Activated T-cell treated with anti-CD3 and anti-CD28 coated beads for 24 hours (primary cell): ENCODE measurements around the gene ISG20L2.
"Not testable (repeated sequence)": the region's sequence is repeated elsewhere in the genome, so short reads cannot be mapped to it uniquely, and the experiment has no call there.

Source experiments
- DNase-seq: peaks from one replicate; pipeline ENCODE4 v3.0.0-alpha.2; 2020; ENCODE audit warnings: low read depth

Gene ISG20L2

GRCh38 chr1:156728599-156729462 is at the start of gene ISG20L2:
Gene ISG20L2 (minus strand): TSS chr1:156728766. CDS start chr1:156727652, 1,114 bp downstream.
- DNase-seq = peak; percentile 92

- no peak for DNase-seq
Measured at GRCh38 chr1:156777573-156777972, 49.0 kb upstream of the ISG20L2 start.

- DNase-seq = no peak
Measured at GRCh38 chr1:156776942-156777341, 48.4 kb upstream of the ISG20L2 start.

- no peak for DNase-seq
Measured at GRCh38 chr1:156775799-156776198, 47.2 kb upstream of the ISG20L2 start.

GRCh38 chr1:156773607-156774006 is 45.0 kb upstream of the ISG20L2 start:
- DNase-seq = no peak

GRCh38 chr1:156772728-156773497 is 44.3 kb upstream of the ISG20L2 start:
- no peak for DNase-seq

- no peak for DNase-seq
Measured at GRCh38 chr1:156772222-156772621, 43.7 kb upstream of the ISG20L2 start.

DNA sequence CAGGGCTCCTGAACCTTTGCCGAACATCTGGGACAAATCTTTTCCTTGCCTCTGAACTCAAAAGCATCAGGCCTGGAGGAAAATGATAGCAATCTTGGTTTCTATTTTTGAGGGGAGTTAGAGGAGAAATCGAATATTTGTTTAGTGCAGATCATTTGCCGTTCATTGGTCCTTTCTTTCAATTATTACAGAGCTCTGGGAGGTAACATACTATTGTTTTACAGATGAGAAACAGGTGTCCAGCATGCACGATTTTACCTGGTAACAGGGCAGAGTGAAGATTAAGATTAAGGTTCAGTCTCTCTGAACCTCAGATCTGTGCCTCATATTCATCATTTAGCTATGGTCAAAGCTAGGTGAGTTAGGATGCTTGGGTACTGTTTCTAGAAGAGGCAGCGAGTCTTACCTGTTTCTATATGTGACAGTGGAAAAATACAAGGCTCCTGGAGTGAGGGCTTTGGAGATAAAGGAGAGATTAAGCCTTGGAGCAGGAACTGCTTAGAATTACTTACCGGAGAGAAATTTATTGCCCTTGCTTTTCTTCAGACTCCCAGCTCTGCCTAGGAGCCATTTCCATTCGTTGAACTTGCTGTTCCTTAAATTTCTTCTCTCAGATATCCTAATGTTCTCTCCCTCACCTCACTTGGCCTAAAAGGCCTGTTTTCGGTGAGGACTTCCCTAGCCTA is 40.2 kb upstream of the ISG20L2 start:
- DNase-seq = no peak

- DNase-seq = no peak
Measured at GRCh38 chr1:156767879-156768604, 39.5 kb upstream of the ISG20L2 start.

- DNase-seq = peak; percentile 95
Measured at GRCh38 chr1:156767101-156767878, 38.7 kb upstream of the ISG20L2 start, which contains the start of gene PRCC. Gene PRCC (plus strand): TSS chr1:156767535. CDS start chr1:156767772, 237 bp downstream.

DNA sequence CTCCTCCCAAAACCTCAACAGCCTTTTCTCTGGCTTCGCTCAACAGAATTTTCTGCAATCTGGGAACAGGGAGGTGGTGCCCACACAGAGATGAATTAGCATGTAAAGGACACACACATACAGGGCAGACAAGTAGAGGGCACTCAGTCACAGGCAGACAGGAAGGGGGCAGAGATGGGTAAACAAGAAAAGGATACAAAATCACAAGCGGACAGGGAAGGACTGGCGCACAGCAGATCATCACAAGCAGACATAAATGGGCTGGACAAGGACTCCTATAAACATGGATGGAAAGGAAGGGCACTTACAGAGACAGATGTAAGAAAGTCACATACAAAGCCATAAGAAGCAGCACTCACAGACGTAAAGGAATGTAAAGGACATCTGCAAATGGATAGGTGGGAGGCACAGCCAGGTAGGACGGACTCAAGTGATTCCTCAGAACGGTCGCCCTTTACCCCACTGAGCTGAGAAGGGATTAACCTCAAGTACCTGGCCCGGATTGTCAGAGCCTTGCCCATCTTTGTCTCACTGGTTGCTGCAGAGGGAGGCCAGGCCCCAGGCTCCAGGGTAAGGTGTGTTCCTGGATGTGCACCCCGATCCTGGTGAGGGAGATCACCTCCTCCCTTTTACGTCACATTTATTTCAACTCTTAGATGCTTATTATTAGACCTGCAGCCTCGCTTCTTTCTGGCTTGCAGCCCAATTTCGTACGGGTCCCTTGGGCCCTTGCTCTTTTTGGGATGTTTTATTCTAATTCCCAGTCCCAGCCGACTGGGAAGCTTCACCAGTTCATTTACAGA is 37.9 kb upstream of the ISG20L2 start:
- no peak for DNase-seq

- no peak for DNase-seq
Measured at GRCh38 chr1:156765666-156766065, 37.1 kb upstream of the ISG20L2 start.

GRCh38 chr1:156765136-156765535 is 36.6 kb upstream of the ISG20L2 start:
- not testable (repeated sequence) for DNase-seq

DNA sequence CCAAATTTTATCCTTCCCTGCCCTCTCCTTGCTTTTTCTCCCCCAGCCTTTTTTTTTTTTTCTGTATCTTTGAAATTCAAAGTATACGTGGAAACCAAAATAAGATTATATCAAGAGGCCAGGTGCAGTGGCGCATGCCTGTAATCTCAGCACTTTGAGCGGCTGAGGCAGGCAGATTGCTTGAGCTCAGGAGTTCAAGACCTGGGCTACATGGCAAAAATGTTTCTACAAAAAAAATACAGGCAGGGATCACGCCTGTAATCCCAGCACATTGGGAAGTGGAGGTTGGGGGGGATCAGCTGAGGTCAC is 32.2 kb upstream of the ISG20L2 start:
- no peak for DNase-seq

DNA sequence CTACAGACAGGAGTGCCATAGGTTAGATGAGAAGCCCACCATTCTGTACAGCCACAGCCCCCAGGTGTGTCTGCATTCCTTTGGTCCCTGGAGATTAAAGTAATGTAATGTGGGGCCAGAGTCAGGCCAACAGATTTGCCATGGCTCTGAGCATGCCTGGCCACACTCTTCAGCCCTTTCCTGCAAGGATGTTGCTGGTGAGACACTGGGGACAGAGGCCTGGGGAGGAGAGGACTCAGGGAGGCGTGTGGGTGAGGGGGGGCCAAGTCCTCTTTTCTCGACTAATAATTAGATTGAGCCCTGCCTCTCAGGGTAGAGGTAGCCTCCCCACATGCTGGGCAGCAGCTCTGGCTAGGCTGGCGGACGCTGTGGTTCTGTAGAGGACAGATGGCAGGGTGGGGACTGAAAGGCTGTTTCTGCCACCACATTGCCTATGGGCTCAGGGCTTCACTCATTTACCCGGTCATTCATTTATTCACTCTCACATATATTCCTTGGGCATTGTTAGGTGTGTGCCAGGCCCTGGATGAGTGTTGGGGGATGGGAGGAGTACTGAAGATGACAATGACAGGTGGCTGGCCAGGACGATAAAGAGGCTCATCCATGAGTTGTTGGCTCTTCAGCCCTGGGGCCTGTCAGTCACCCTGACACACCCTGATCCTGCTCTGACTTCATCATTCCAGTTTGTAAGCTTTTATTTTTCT is 31.7 kb upstream of the ISG20L2 start:
- DNase-seq = no peak

GRCh38 chr1:156757572-156758253 is 29.1 kb upstream of the ISG20L2 start:
- DNase-seq = not testable (repeated sequence)

GRCh38 chr1:156756355-156756754 is 27.8 kb upstream of the ISG20L2 start:
- DNase-seq = no peak

DNA sequence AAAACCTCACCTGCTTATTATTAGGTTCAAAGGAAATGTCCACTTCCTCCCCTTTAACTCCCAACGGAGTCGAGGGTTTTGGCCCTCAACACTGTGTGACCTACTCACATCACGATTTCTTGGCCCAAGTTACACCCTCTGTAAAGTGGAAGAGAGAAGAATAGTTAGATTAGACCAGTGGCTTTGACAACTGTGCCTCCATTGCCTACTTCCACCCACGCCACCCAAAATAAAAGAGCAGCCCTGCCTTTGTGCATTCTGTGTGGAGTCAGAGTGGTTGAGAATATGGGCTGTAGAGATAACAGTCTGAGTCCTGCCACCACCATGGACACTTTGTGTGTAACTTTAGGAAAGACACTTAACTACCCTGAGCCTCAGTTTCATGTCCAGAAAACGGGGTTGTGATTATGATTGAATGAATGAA is 27.0 kb upstream of the ISG20L2 start:
- no peak for DNase-seq

- no peak for DNase-seq
Measured at GRCh38 chr1:156754219-156754618, 25.7 kb upstream of the ISG20L2 start.
